Body of pancreas (tissue), 4 donors: ENCODE results near the gene TMX2.

Experiments used
- CTCF ChIP-seq, 7 experiments: fragments of 450-650 bp in 4 of 7; fragments of 200-600 bp in 3 of 7; sonication (generic) in 3 of 7; IDR thresholded peaks; one replicate each; pipeline ENCODE4 v1.5.1; 2016 to 2019; ENCODE audit warnings: antibody characterized with exemption in 7 of 7
- POLR2A ChIP-seq, 3 donors: fragments of 450-650 bp; IDR thresholded peaks; one replicate each; pipeline ENCODE4 v1.6.1; 2016; ENCODE audit warnings: antibody characterized with exemption in 3 of 3, mild to moderate bottlenecking in 2 of 3

- no peak for TF ChIP-seq CTCF (IDR thresholded peaks at IDR 0.05)
- no peak for TF ChIP-seq POLR2A (IDR thresholded peaks at IDR 0.05)
These were observed 38.1 kb upstream of the TMX2 start for GRCh38 chr11:57674251-57674650.
